IgD-negative memory B cell (primary cell): Measurements from ENCODE around the gene GLYATL3. TPM values are rescaled to one million over a fixed set of nuclear protein-coding genes. Genes with fewer than 3 reads are reported as not detected.
"Not testable (repeated sequence)": the region's sequence is repeated elsewhere in the genome, so short reads cannot be mapped to it uniquely, and the experiment has no call there.

ENCODE experiments used
- H3K27ac Mint-ChIP-seq, 3 donors: one replicate each; pipeline ENCODE4 v1.8.0; 2020 to 2022; ENCODE audit warnings: mild to moderate bottlenecking in 3 of 3, mixed read lengths in 3 of 3, moderate library complexity in 1 of 3
- H3K27me3 Mint-ChIP-seq: one replicate; pipeline ENCODE4 v1.8.0; 2021; ENCODE audit warnings: mixed read lengths
- H3K36me3 Mint-ChIP-seq: one replicate; pipeline ENCODE4 v1.8.0; 2020; ENCODE audit warnings: mild to moderate bottlenecking, mixed read lengths
- H3K4me1 Mint-ChIP-seq, 3 donors: one replicate each; pipeline ENCODE4 v1.8.0; 2020 to 2022; ENCODE audit warnings: mixed read lengths in 3 of 3, mild to moderate bottlenecking in 1 of 3
- H3K4me3 Mint-ChIP-seq, 4 donors: one replicate each; pipeline ENCODE4 v1.8.0; 2020 to 2022; ENCODE audit warnings: mild to moderate bottlenecking in 4 of 4, mixed read lengths in 4 of 4, moderate library complexity in 3 of 4
- H3K9me3 Mint-ChIP-seq, 3 donors: one replicate each; pipeline ENCODE4 v1.8.0; 2020 to 2021; ENCODE audit warnings: mixed read lengths in 3 of 3, mild to moderate bottlenecking in 1 of 3
- polyA plus RNA-seq: library from polyadenylated mRNA; unstranded; fragments of 300-500 nt; fragmentation: Illumina TruSeq; gene quantifications from one replicate; pipeline ENCODE4 v1.2.3, GENCODE V29; 2021

Gene GLYATL3
- not detected for polyA plus RNA-seq

DNA sequence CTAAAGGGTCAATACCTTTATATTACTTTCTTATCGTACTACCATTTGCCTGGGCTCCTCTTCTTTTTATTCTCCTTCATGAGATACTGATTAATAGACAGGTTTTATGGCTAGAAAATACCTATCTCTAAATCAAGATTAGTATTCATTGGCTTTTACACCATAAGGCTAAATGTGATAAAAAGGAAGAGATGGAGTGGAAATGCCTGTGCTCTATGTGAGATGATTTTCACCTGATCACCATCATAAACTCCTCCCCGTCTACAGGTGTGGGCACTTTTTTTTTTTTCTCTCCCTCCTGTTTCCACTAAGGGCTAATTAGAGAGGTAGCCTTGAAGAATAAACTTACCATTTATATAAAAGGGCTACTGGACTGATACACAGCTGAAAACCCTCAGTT is at the start of gene GLYATL3:
Gene GLYATL3 (plus strand): TSS at position 301 of the 400 bp plus-strand sequence. CDS start 12,068 bp downstream, outside the sequence.
- Mint-ChIP-seq H3K4me1 (no peaks in the 10 kb centered on the region), H3K27me3 (peaks cover 2% of the 10 kb centered on the region), H3K4me3 (no peak within 1 kb of the TSS), H3K9me3 (no peaks in the 10 kb centered on the region), H3K36me3 (no peaks in the 10 kb centered on the region), H3K27ac (no peak within 1 kb of the TSS)

- Mint-ChIP-seq H3K4me1 (peaks cover 0 to 1% (median 0%) of the 10 kb centered on the region in 3 donors), H3K27me3 (no peaks in the 10 kb centered on the region), H3K9me3 (no peaks in the 10 kb centered on the region), H3K27ac (no peak overlapping the region), H3K4me3 (no peak overlapping the region), H3K36me3 (no peaks in the 10 kb centered on the region)
These were observed 46.5 kb upstream of the GLYATL3 start for GRCh38 chr6:49453221-49453620.

GRCh38 chr6:49454787-49455709 is 44.7 kb upstream of the GLYATL3 start:
- Mint-ChIP-seq H3K27ac (no peak overlapping the region), H3K36me3 (peaks cover 3% of the 10 kb centered on the region), H3K9me3 (no peaks in the 10 kb centered on the region), H3K4me1 (peaks cover 1 to 6% (median 4%) of the 10 kb centered on the region in 3 donors), H3K4me3 (no peak overlapping the region), H3K27me3 (no peaks in the 10 kb centered on the region)

DNA sequence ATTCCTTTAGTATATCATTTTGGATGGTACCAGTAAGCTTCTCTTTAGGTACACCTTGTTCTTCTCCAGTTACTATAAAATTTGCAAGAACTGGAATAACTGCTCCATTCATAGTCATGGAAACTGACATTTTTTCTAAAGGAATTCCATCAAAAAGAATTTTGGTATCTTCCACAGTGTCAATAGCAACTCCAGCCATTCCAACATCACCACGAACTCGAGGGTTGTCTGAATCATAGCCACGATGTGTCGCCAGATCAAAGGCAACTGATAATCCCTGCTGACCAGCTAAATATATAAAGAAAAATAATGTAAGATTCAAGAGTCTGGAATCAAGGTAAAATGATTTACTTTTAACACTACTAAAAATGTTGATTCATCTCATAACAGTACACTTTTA is 42.0 kb upstream of the GLYATL3 start:
- Mint-ChIP-seq H3K4me1 (peaks cover 14 to 19% (median 17%) of the 10 kb centered on the region in 3 donors), H3K27me3 (no peaks in the 10 kb centered on the region), H3K9me3 (no peaks in the 10 kb centered on the region), H3K27ac (no peak overlapping the region), H3K4me3 (no peak overlapping the region), H3K36me3 (peaks cover 3% of the 10 kb centered on the region)

DNA sequence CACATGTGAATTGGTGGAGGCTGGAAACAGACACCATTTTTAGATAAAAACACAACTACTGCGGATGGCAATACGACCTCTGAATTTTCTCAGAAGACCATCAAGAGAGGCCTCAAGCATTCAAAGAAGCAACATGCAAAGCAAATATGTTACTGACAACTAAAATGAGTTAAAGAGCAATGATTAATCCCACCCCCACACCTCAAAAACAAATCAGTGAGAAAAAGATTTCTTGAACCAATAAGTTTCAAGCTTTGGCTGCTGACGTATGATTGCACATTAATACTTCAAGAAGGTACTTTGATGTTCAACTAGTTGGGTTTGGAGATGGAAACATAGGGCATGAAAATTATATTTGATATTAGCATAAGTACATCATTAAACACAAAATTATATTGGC is 37.7 kb upstream of the GLYATL3 start:
- H3K27me3 Mint-ChIP-seq: no peaks in the 10 kb centered on the region
- no peaks in the 10 kb centered on the region for H3K9me3 Mint-ChIP-seq
- H3K36me3 Mint-ChIP-seq: peaks cover 3% of the 10 kb centered on the region
- peaks cover 24 to 39% (median 36%) of the 10 kb centered on the region in 3 donors for H3K4me1 Mint-ChIP-seq
- peak overlapping the region; percentile 94 to 99 (median 98) for H3K4me3 Mint-ChIP-seq
- H3K27ac Mint-ChIP-seq: peak overlapping the region in 2 of 3 donors; percentile 65 to 74

- Mint-ChIP-seq H3K4me1 (peaks cover 25 to 40% (median 36%) of the 10 kb centered on the region in 3 donors), H3K4me3 (peak overlapping the region; percentile 94 to 99 (median 98)), H3K27me3 (no peaks in the 10 kb centered on the region), H3K27ac (peak overlapping the region; percentile 65 to 98 (median 91)), H3K36me3 (peaks cover 3% of the 10 kb centered on the region), H3K9me3 (no peaks in the 10 kb centered on the region)
These were observed 37.2 kb upstream of the GLYATL3 start for GRCh38 chr6:49462599-49462926.

DNA sequence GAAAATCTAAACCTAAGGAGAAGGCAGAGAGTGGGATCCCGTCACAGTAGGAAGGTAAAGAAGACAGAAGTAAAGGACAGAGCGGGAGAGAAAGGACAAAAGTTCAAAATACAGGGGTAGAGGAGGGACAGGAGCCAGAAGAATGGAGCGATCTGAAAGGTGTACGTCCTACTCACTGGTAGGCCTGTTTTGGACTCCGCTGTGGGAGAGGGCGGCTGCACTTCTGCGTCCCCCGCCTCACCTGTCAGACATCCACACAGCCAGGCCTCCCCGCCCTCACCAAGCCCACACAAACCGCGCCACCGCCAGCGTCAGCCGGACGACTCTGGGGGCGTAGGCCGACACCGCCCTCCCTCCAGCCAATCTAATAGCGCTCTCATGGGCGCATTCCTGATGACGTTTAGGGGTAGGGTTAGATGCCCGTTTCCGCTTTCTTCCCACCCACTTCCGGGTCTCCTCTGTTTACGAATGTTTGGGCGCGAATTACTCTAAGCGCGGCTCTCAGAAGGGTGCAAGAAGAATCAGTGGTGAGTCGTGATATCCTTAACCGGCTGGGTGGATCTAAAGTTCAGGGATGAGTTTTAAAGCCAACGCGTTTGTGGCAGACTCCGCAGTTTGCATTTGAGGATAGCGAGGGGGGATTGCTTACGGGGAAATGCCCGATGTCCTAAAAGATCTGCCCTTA is 36.7 kb upstream of the GLYATL3 start, which contains the start of the genes CENPQ and MMUT:
Gene CENPQ (plus strand): TSS at position 444 of the 685 bp plus-strand sequence. CDS start 6,807 bp downstream, outside the sequence.
Gene MMUT (minus strand): TSS at position 327 of the 685 bp plus-strand sequence. CDS start 3,787 bp downstream, outside the sequence.
- peaks cover 3% of the 10 kb centered on the region for H3K36me3 Mint-ChIP-seq
- peak within 1 kb of the TSS; percentile 94 to 99 (median 98) for H3K4me3 Mint-ChIP-seq
- H3K4me1 Mint-ChIP-seq: peaks cover 28 to 44% (median 36%) of the 10 kb centered on the region in 3 donors

GRCh38 chr6:49463612-49463967 is 36.1 kb upstream of the GLYATL3 start:
- Mint-ChIP-seq H3K27me3 (no peaks in the 10 kb centered on the region), H3K4me1 (peaks cover 28 to 44% (median 36%) of the 10 kb centered on the region in 3 donors), H3K36me3 (peaks cover 1% of the 10 kb centered on the region)

More for the DNA sequence above, 36.7 kb upstream of the GLYATL3 start, which contains the start of the genes CENPQ and MMUT:
- H3K27ac Mint-ChIP-seq: peak within 1 kb of the TSS; percentile 65 to 98 (median 91)
- no peaks in the 10 kb centered on the region for H3K9me3 Mint-ChIP-seq
- no peaks in the 10 kb centered on the region for H3K27me3 Mint-ChIP-seq

GRCh38 chr6:49464691-49465090 is 35.0 kb upstream of the GLYATL3 start:
- peak overlapping the region in 1 of 3 donors; percentile 5 for H3K27ac Mint-ChIP-seq
- peak overlapping the region; percentile 1 to 72 (median 38) for H3K4me3 Mint-ChIP-seq
- no peaks in the 10 kb centered on the region for H3K36me3 Mint-ChIP-seq
- no peaks in the 10 kb centered on the region for H3K9me3 Mint-ChIP-seq
- peaks cover 28 to 41% (median 36%) of the 10 kb centered on the region in 3 donors for H3K4me1 Mint-ChIP-seq
- no peaks in the 10 kb centered on the region for H3K27me3 Mint-ChIP-seq

More at GRCh38 chr6:49463612-49463967, 36.1 kb upstream of the GLYATL3 start:
- peak overlapping the region; percentile 94 to 99 (median 98) for H3K4me3 Mint-ChIP-seq
- peak overlapping the region; percentile 65 to 98 (median 91) for H3K27ac Mint-ChIP-seq
- H3K9me3 Mint-ChIP-seq: no peaks in the 10 kb centered on the region

DNA sequence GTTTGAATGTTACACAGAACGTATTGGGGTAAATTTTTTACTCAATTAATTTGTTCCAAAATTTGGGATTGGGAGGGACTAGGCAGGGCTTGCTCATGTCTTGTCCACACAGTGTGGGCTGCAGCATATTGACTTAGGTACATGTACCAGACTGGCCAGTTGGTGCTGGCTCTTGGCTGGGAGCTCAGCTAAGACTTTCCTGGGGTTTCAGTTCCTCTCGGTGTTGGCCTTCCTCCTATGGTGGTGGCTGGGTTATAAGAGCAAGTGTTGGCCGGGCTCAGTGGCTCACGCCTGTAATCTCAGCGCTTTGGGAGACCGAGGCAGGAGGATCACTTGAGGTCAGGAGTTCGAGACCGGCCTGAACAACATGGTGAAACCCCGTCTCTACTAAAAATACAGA is 31.7 kb upstream of the GLYATL3 start:
- no peaks in the 10 kb centered on the region for H3K9me3 Mint-ChIP-seq
- peaks cover 14 to 25% (median 17%) of the 10 kb centered on the region in 3 donors for H3K4me1 Mint-ChIP-seq
- no peaks in the 10 kb centered on the region for H3K27me3 Mint-ChIP-seq
- no peak overlapping the region for H3K4me3 Mint-ChIP-seq
- H3K27ac Mint-ChIP-seq: no peak overlapping the region
- H3K36me3 Mint-ChIP-seq: no peaks in the 10 kb centered on the region

- not testable (repeated sequence) for H3K9me3 Mint-ChIP-seq, H3K27me3 Mint-ChIP-seq, H3K27ac Mint-ChIP-seq, H3K4me3 Mint-ChIP-seq, H3K4me1 Mint-ChIP-seq, H3K36me3 Mint-ChIP-seq
These were observed 23.2 kb upstream of the GLYATL3 start for GRCh38 chr6:49476564-49476963.

GRCh38 chr6:49479308-49479970 is 20.3 kb upstream of the GLYATL3 start:
- H3K4me3 Mint-ChIP-seq: no peak overlapping the region

DNA sequence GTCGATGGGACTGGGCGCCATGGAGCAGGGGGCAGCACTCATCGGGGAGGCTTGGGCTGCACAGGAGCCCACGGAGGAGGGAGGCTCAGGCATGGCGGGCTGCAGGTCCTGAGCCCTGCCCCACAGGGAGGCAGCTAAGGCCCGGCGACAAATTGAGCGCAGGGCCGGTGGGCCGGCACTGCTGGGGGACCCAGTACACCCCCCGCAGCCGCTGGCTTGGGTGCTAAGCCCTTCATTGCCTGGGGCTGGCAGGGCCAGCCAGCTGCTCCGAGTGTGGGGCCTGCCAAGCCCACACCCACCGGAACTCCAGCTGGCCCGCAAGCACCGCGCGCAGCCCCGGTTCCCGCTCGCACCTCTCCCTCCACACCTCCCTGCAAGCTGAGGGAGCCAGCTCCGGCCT is 17.9 kb upstream of the GLYATL3 start:
- not testable (repeated sequence) for H3K4me1 Mint-ChIP-seq, H3K9me3 Mint-ChIP-seq, H3K27ac Mint-ChIP-seq, H3K27me3 Mint-ChIP-seq, H3K4me3 Mint-ChIP-seq
- peaks cover 11% of the 10 kb centered on the region for H3K36me3 Mint-ChIP-seq

More at GRCh38 chr6:49479308-49479970, 20.3 kb upstream of the GLYATL3 start:
- H3K4me1 Mint-ChIP-seq: no peaks in the 10 kb centered on the region
- H3K9me3 Mint-ChIP-seq: no peaks in the 10 kb centered on the region
- no peaks in the 10 kb centered on the region for H3K27me3 Mint-ChIP-seq
- H3K27ac Mint-ChIP-seq: no peak overlapping the region
- peaks cover 11% of the 10 kb centered on the region for H3K36me3 Mint-ChIP-seq

DNA sequence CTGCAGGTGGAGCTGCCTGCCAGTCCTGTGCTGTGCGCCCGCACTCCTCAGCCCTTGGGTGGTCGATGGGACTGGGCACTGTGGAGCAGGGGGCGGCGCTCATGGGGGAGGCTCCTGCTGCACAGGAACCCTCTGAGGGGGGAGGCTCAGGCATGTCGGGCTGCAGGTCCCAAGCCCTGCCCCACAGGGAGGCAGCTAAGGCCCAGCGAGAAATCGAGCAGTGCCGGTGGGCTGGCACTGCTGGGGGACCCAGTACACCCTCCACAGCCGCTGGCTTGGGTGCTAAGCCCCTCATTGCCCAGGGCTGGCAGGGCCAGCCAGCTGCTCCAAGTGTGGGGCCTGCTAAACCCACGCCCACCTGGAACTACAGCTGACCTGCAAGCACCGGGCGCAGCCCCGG is 16.3 kb upstream of the GLYATL3 start:
- H3K4me1 Mint-ChIP-seq, H3K9me3 Mint-ChIP-seq, H3K27ac Mint-ChIP-seq, H3K4me3 Mint-ChIP-seq, H3K27me3 Mint-ChIP-seq: not testable (repeated sequence)
- peaks cover 13% of the 10 kb centered on the region for H3K36me3 Mint-ChIP-seq

DNA sequence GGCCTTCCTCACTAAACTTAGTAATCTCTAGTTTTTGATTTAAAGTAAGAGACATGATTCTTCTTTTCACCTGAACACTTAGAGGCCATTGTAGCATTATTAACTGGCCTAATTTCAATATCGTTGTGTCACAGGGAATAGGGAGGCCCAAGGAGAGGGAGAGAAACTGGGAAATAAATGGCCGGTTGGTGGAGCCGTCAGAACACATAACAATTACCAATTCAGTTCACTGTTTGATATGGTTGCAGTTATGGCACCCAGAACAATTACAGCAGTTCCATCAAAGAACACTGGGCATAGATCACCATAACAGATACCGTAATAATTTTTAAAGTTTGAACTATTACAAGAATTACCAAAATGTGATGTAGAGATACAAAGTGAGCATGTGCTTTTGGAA is 9.1 kb upstream of the GLYATL3 start:
- Mint-ChIP-seq H3K27me3 (no peaks in the 10 kb centered on the region), H3K4me3 (no peak overlapping the region), H3K36me3 (peaks cover 27% of the 10 kb centered on the region), H3K27ac (no peak overlapping the region), H3K4me1 (no peaks in the 10 kb centered on the region), H3K9me3 (no peaks in the 10 kb centered on the region)
